ENCODE measurements around the gene FGD4. TPM values are rescaled to one million over a fixed set of nuclear protein-coding genes. Genes with fewer than 3 reads are reported as not detected.

FGD4 gene
- total RNA-seq, 1 experiment from 2014 or later, result 37.4 TPM

GRCh38 chr12:32515137-32515873 lies 115.9 kb downstream of the FGD4 start:
- intact Hi-C loops (cut with micrococcal nuclease; ENCODE audit: unreplicated experiment), result no loop called here
- Mint-ChIP-seq H3K27ac (ENCODE audit: unreplicated experiment) (no peak overlapping the region), H3K4me3 (ENCODE audit: low read depth, unreplicated experiment) (no peak overlapping the region), H3K9me3 (ENCODE audit: low read depth, unreplicated experiment) (no peaks in the 10 kb centered on the region), H3K36me3 (ENCODE audit: insufficient read depth, unreplicated experiment) (no peaks in the 10 kb centered on the region), H3K27me3 (ENCODE audit: unreplicated experiment) (no peaks in the 10 kb centered on the region), H3K4me1 (ENCODE audit: low read depth, unreplicated experiment) (peaks cover 15% of the 10 kb centered on the region)
- BruUV-seq (replicated peaks), result no TSS peak
- CTCF ChIA-PET, result no interaction called here
- no peak for TF ChIP-seq CTCF (IDR thresholded peaks at IDR 0.05; ENCODE audit: unreplicated experiment)
- DNase-seq, result no peak

GRCh38 chr12:32516230-32516629 lies 116.9 kb downstream of the FGD4 start:
- Mint-ChIP-seq H3K36me3 (ENCODE audit: insufficient read depth, unreplicated experiment) (no peaks in the 10 kb centered on the region), H3K27me3 (ENCODE audit: unreplicated experiment) (no peaks in the 10 kb centered on the region), H3K4me1 (ENCODE audit: low read depth, unreplicated experiment) (peaks cover 15% of the 10 kb centered on the region), H3K9me3 (ENCODE audit: low read depth, unreplicated experiment) (no peaks in the 10 kb centered on the region), H3K27ac (ENCODE audit: unreplicated experiment) (no peak overlapping the region), H3K4me3 (ENCODE audit: low read depth, unreplicated experiment) (no peak overlapping the region)
- CTCF ChIA-PET, result interaction anchor here (0.6 to 0.9 kb wide), 2 partner anchors 17 to 130 kb away, joined by 3 to 6 read pairs; no protein-coding TSS in a partner anchor
- no peak for DNase-seq
- TF ChIP-seq CTCF (IDR thresholded peaks at IDR 0.05; ENCODE audit: unreplicated experiment), result no peak
- intact Hi-C loops (cut with micrococcal nuclease; ENCODE audit: unreplicated experiment), result no loop called here
- no TSS peak for BruUV-seq (replicated peaks)

- Mint-ChIP-seq H3K4me1 (ENCODE audit: low read depth, unreplicated experiment) (peaks cover 15% of the 10 kb centered on the region), H3K27me3 (ENCODE audit: unreplicated experiment) (no peaks in the 10 kb centered on the region), H3K9me3 (ENCODE audit: low read depth, unreplicated experiment) (no peaks in the 10 kb centered on the region), H3K27ac (ENCODE audit: unreplicated experiment) (no peak overlapping the region), H3K4me3 (ENCODE audit: low read depth, unreplicated experiment) (no peak overlapping the region), H3K36me3 (ENCODE audit: insufficient read depth, unreplicated experiment) (no peaks in the 10 kb centered on the region)
- TF ChIP-seq CTCF (IDR thresholded peaks at IDR 0.05; ENCODE audit: unreplicated experiment), result no peak
- no TSS peak for BruUV-seq (replicated peaks)
- CTCF ChIA-PET, result no interaction called here
- intact Hi-C loops (cut with micrococcal nuclease; ENCODE audit: unreplicated experiment), result no loop called here
- no peak for DNase-seq
Measured at GRCh38 chr12:32517966-32518365, 118.6 kb downstream of the FGD4 start.

- H3K27me3 Mint-ChIP-seq (ENCODE audit: unreplicated experiment), result no peaks in the 10 kb centered on the region
- no peak for DNase-seq
- no peak for TF ChIP-seq CTCF (IDR thresholded peaks at IDR 0.05; ENCODE audit: unreplicated experiment)
- no TSS peak for BruUV-seq (replicated peaks)
- CTCF ChIA-PET, result no interaction called here
- H3K27ac Mint-ChIP-seq (ENCODE audit: unreplicated experiment), result no peak overlapping the region
- intact Hi-C loops (cut with micrococcal nuclease; ENCODE audit: unreplicated experiment), result no loop called here
- peaks cover 15% of the 10 kb centered on the region for H3K4me1 Mint-ChIP-seq (ENCODE audit: low read depth, unreplicated experiment)
- no peaks in the 10 kb centered on the region for H3K36me3 Mint-ChIP-seq (ENCODE audit: insufficient read depth, unreplicated experiment)
- H3K4me3 Mint-ChIP-seq (ENCODE audit: low read depth, unreplicated experiment), result no peak overlapping the region
- no peaks in the 10 kb centered on the region for H3K9me3 Mint-ChIP-seq (ENCODE audit: low read depth, unreplicated experiment)
Measured at GRCh38 chr12:32519047-32519446, 119.7 kb downstream of the FGD4 start.
